Measurements from ENCODE around the gene VSX2.

The VSX2 gene

DNA sequence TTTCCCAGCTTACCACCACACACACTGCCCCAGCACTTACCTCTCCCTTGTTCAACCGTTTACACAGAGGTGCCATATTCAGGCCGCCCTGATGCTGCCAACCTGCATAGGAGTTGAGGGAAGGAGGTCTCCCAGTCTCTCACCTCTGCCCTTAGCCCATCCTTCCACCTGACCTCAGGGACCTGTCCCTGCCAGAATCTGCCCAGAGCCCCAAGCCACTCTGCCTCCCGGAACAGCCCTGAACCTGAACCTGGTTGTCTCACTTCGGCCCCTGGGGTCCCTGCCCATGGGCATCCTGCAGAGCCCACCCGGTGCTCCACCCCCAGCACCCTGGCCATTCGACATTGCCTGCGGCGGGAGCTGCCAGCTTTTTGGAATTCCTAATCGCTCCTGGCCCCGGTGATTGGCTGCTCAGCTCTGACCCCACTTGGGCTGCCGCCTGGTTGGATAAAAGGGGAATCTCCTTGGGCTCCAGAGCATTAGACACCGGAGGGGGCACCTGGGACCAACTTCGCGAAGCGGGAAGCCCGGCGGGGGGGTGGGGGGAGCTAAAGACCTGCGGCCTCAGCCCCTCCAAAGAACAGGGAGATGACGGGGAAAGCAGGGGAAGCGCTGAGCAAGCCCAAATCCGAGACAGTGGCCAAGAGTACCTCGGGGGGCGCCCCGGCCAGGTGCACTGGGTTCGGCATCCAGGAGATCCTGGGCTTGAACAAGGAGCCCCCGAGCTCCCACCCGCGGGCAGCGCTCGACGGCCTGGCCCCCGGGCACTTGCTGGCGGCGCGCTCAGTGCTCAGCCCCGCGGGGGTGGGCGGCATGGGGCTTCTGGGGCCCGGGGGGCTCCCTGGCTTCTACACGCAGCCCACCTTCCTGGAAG lies at the start of gene VSX2:
VSX2 (plus strand) TSS at position 476 of the 874 bp plus-strand sequence; CDS start at position 589, 113 bp downstream.
- no peak for DNase-seq (ENCODE audit: low read depth)

DNA sequence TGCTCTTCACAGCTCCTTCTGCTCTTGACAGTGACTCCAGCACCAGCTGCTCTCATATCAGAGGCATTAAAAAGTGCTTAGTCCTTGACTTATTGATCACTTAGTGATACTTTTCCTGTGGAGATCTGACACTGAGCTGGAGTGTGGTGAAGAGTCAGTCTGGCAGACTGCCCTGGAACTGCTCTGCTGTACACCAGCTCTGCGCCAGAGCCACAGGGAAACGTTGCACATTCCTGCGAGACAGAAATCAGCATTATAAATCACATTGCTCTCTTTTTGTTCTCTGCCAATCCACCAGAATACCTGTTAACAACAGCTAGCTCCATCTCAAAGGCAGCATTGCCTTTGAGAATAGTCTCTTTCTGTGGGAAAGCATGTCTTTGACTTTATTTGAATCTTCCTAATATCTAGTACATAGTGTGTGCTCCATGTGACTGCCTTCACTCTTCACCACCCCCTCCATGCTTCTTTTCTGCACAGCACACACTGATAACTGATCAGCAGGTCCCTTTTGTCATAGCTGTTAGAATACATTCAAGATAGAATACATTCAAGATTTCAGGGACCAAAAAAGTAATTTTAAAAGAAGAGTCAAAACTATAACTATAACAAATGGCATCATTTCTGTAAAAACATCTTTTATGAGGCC lies 48.2 kb upstream of the VSX2 start:
- no peak for DNase-seq (ENCODE audit: low read depth)

DNA sequence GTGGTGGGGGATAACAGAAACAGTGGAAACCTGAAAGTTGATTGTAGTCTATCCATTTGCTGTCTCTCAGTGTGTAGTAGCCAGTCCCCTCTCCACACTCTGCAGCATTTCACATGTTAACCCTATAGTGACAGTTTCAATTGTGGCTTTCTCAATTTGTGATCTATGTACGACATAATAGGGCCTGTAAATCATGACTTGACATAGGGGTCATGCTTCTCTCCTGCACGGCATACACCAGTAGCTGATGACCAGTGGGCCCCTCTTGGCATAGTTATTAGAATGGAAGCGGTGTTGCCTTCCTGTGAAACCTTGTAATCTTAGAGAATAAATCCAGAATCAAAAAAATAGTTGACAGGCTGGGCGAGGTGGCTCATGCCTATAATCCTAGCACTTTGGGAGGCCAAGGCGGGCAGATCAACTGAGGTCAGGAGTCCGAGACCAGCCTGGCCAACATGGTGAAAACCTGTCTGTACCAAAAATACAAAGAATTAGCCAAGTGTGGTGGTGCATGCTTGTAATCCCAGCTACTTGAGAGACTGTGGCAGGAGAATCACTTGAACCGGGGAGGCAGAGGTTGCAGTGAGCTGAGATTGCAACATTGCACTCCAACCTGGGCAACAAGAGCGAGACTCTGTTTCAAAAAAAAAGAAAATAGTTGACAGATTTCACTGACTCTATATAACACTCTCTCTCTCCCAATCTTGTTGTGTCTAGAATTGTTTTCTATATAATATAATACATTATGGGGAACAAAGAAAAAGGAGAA lies 44.6 kb upstream of the VSX2 start:
- no peak for DNase-seq (ENCODE audit: low read depth)

DNA sequence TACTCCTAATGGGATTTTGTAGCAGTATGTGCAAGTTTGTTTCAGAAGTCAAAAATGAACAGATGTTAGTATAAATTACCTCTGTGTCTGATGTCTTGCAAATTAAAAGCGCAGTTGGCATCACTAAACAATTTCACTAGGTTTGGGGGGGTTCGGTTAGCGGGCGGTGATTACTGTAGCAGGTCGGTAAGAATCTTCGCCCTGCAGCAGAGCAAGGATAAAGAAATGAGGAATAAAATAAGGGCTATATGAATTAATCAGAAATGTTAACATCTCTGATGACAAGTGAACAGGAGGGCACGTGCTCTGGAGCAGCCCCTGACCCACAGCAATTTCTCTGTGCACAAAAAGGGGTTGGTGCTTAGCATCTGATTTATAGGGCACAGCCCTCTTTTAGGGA lies 43.6 kb upstream of the VSX2 start:
- DNase-seq (ENCODE audit: low read depth) = no peak

DNA sequence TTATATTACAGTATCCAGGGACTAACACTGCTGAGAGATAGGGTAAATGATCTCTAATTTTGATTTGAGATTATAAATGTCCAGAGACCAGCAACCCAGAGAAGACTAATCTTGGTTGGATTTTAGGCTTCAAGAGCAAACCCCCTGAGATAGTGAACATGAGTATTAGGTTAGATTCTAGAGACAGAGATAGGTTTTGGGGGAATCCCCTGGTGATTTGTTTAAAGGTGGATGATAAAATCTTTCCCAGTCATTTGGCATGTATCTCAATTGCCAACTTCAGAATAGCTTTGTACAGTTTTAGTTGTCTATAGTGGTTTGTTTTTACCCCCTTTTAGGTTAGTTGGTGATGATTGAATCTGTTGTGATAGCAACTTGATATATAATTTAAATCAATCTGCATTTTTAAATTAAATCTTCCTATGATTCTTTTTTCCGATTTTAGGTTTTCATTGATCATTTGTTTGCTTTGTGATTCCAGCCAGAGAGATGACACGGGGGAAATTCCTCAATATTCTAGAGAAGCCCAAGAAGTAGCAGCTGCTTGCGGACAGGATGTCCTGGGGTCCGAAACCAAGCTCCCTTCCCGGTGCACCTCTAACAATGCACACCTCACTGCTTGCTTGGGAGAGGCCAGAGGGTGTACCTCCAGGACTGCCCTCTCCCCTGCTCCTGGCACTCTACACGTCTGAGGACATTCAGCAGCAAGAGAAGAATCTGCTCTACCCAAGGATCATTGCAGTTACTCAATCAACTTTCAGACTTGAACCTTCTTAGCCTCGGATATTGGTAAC lies 40.6 kb upstream of the VSX2 start:
- no peak for DNase-seq (ENCODE audit: low read depth)

DNA sequence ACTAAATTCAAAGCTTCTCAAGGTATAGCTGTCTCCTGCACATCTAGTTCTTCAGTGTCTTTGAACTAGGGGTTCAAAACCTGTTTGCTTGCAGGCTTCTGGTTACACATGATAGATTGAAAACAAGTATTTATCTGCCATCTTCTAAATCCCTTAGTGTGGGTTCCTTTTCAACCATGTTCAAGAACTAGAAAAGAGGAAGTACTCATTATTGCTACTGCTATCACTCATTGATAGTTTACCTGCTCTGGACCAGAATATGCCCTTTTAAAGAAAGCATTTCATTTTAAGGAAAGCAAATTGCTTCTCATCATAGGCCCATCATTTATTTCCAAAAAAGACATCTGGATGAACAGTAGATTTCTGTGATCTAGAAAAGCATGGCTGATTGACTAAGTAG lies 37.1 kb upstream of the VSX2 start:
- no peak for DNase-seq (ENCODE audit: low read depth)

DNA sequence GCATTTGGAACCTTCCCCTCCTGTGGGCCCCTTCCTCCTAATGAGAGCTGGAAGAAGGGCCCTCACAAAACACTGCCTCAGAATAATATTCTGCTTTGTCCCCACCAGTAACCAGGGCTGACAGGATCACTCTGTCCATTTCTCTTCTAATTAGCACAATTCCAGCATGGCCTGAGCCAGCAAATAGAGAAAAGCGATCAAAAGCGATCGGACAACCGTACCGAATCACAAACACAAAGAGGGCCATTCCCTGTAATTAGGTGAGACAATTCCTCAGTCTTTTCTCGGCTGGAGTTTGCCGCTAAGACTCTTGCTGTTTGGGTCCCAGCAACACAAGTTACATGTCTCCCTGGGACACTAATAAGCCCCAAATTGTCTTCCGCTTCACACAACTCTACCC lies 35.6 kb upstream of the VSX2 start:
- no peak for DNase-seq (ENCODE audit: low read depth)

DNA sequence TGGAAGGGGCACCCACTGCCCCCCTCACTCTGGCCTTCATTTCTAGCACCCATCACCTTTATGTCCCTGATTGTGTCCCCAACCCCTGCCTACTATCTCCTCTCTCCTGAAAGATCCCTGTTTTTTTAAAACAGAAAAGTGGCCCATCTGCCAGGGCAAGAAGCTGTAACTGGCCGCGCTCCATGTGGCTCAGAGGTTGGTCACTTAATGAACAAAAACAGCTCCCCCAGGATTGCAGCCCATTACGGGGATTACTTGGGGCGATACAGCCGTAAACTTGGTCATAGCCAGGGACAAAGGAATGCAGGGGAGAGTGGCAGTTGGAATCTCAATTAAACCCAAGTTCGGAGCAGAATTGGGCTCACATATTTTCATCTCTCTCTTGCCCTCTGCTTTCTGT lies 34.8 kb upstream of the VSX2 start:
- DNase-seq (ENCODE audit: low read depth) = no peak

DNA sequence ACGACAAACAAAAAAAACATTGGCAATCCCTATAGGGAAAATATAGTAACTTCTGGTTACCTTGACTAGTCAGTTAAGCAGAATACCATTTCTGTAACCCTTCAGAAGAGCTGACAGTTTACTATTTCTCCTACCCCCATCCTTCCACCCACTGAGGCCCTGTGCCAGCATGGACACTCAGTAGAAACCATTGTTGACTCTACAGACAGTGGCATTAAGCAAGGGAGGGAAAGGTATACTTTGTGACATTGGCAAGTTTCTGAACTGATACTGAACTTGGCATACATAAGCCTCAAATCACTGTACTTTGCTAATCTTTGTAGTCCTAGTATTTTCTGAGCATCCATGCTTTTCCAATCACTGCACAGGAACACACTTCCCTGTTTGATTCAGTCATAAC lies 33.4 kb upstream of the VSX2 start:
- no peak for DNase-seq (ENCODE audit: low read depth)

DNA sequence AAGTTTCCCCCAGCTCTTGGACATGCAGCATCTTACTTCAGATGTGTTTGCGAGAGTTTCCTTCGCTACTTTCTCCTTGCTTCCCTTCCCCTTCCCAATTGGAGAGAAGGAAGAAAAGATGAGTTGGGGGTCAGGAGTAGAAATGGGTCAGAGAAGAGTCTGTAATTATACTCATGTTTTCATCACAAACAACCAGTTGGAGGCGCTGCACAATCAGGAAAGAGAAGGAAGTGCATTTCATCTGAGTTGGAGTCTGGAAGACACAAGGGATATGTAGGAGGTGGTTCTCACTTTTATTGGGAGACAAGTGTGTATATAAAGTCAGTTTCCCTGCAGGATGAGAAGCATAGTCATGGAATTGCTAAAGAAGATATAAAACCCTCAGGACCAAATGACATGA lies 31.3 kb upstream of the VSX2 start:
- no peak for DNase-seq (ENCODE audit: low read depth)

DNA sequence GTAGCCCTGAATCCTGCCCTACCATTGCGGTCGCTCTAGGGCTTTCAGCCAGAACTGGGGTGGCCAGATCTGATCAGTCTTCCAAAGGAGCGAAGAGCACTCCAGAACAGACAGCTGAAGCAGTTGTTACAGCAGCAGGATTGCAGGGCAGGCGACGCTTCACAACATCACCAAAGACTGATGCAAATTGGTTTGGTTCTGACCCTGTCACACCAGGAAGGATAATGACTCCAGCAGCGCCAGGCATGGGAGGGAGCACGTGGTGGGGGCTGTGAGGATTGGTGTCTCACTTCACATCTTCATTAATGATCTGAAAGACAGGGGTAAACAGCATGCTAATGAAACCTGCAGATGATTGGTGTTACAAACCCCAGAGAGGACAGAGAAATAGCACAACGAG lies 30.6 kb upstream of the VSX2 start:
- DNase-seq (ENCODE audit: low read depth) = no peak

DNA sequence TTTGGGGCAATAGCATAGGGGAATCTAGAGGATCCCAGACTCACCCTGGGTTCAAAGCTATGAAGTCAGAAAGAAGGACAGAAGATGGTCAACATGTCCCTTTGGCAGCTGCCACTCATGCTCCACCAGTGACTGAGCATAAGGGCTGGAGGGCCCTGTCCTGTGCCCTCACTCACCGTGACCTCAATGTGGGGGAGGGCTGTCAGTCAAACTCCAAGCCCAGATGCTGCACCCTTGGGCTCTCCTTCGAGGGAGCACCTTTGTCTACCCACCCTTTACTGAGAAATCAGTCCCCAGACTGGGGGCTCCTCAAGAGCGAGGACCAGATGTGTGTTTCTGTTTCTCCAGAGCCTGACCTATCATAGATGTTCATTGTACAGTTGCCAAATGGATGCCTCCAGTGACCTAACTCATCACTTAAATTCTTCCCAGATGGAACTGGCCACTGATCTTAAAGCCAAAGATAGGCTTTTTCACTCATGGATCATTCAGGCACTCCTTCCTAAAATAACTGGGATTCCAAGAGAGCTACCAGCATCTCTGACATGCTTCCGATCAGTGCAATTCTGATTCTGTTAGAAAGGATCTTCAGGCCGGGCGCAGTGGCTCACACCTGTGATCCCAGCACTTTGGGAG lies 27.2 kb upstream of the VSX2 start:
- DNase-seq (ENCODE audit: low read depth) = peak; percentile 4

DNA sequence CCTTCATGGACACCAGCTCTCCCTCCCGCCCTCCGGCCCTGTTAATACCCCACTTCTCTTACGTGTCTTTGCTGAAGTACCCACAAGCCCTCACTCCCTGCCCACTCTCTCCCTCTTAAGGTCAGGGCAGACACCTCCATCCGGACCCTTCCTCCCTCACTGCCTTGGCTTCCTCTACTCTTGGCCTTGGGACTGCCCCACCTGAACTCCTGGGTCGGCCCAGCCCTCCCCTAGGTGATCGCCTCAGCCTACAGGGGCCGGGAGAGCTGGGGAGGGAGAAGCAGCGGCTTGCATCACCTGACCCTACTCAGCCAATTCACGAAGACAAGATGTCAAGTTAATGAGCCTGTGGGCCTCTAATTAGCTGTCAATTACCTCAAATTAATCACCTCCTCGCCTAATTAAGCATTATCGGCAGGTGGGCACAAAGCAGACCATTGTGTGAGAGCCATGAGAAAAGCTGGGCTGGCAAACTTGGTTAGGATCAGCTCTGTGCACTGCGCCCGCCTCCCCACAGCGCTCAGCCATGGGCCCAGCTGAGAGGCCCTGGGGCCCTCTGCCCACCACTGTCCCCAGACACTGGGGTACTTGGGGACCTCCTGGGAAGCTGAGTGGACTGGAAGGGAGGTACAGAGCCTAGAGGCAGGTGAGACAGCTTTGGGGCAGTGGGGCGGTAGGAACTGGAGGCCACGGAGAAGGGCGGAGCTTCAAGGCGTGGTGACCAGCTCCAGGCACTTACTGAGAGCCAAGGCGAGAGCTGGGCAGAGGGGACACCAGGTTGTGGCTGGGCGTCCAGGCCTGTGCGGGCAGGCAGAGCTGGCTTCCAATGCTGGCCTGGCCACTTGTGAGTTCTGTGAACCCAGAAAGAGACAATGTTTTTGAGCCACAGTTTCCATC lies 25.1 kb upstream of the VSX2 start:
- no peak for DNase-seq (ENCODE audit: low read depth)

DNA sequence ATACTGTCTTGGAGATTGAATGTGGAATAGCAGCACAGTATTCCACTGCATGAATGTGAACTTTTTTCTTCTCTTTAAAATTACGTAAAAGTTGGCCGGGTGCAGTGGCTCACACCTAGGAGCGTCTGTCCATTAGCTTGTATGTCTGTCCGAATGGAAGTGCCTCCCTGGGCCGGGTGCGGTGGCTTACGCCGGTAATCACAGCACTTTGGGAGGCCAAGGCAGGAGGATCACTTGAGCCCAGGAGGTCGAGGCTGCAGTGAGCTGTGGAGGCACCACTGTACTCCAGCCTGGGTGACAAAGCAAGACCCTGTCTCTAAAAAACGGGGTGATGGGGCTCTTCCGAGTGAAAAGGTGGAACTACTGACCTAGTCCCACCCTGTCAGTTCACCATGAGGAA lies 22.6 kb upstream of the VSX2 start:
- no peak for DNase-seq (ENCODE audit: low read depth)

DNA sequence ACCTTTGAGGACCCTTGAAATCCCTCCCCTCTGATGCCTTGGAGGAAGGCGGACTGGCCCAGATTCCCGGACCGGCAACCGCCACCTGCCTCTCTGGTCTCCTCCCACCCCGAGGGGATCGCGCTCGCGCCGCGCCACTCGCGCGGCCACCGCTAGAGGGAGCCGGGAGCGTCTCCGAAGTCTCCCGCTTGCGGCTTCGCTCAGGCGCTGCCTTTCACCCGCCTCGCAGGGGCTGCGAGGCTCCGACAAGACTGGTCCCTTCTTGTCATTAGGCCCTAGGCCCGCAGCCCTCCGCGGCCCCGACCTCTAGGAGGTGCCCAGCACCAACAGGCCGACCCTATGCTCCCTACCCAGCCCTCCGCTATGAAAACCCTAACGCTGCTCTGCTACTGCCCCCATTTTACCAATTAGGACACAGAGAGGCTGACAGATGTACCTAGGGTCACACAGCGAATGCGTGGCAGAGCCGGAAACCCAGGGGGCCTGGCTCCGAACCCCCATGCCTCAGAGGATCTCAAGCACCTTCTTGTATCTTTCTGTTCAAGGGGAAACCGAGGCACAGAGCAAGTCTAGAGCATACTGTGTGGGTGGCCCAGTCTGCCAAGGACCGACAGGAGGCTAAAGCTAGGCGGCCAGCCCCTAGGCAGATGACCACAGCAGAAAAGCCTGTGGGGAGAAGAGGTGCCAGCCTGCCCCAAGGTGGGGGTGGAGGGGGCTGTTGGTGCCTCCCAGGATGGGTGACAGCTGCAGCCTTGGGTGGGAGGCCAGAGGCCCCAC lies 21.4 kb upstream of the VSX2 start:
- DNase-seq (ENCODE audit: low read depth) = no peak

DNA sequence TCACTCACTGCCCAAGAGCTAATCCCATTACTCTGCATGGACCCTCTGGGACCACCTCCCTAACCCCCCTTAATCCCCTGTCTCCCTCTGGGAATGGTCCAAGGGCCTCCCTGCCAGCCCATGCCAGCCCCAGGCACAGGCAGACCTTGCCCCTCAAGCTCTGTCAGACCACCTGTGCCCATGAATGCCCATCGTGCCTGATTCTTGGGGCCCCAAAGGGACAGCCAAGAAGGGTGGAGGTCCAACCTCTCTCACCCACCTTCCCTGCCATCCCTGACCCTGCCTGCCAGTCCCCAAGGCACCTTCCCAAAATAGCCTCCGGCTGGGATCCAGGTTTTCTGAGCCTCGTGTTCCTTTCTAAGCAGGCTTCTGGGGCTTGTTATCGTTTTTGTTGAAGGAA lies 20.8 kb upstream of the VSX2 start:
- DNase-seq (ENCODE audit: low read depth) = no peak

DNA sequence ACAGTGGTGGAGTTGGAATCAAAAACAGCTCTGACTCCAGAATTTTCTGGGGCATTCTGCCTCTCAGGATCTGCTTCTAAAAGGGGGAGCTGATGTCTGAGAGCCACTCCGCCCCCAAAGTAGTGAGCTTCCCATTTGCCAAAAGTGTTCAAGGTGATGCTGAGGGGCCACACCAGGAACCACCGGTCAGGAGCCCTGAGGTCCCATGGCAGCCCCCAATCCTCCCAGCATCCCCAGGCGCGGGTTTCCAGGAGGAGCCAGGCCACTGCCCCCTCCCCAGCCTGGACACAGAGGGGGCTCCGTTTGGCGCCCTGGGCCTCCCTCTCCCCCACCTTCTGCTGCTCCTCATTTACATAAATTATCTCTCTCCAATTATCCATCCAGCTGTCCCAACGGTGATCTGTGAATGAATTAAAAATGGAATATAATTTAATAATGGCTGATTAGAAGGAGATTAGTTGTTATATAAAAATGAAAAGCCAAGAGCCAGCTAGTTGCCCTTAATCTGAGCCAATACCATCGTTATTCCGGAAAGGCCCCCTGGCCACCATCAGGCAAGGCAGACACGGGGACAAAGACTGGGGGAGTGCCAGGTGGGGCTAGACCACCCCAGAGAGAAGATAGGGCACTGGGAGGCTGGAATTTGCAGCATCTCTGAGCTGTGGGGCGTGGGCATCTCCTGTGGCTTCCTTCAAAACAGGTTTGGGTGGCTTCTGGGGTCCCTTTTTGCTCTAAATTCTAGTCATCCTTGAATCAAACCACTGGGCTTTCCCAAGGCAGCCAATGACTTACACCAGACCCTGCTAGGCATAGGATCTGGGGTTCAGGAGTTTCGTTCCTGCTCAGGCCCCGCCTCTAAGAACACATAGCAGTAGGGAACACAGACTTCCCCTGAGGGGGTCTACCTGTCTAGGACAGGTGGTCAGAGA lies 19.7 kb upstream of the VSX2 start:
- no peak for DNase-seq (ENCODE audit: low read depth)

DNA sequence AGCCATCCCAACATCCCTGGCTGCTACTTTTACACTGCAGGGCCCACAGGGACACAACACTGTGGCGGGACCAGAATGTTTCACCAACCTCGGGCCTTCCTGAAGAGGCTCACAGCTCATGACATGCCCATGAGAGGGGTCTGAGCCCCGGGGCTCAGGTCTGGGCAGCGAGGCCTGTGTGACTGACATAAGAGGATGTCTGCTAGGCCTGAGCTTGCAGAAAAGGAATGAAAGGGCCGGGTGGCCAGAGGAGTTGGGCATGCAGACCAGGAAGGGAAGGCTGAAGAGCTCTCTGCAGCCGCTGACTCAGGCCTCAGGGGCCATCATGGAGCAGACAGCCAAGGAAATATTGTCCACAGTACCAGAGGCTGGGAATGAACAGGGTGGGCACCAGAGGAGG lies 18.3 kb upstream of the VSX2 start:
- no peak for DNase-seq (ENCODE audit: low read depth)

DNA sequence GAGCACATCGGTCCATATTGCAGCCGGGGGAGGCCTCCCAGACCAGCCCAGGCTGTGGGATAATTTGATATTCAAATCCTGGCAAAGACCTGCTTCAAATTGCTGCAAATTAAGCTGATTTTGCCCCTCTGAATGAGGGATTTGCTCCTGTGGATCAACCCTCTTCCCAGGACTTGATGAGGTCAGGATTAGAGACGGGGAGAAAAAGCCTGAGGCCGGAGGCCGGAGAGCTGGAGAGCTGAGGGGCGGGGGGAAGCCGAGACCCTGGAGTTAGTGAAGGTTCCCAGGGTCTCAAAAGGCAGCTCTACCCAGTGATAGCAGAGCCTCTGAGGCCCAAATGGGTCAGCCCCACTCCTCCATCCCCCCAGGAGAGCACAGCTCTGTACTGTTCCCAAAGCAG lies 17.5 kb upstream of the VSX2 start:
- DNase-seq (ENCODE audit: low read depth) = no peak

All from GM04504 (cell line).